Thyroid gland (tissue), 4 donors: Measurements from ENCODE around the gene ITGB1. TPM values are rescaled to one million over a fixed set of nuclear protein-coding genes. Genes with fewer than 3 reads are reported as not detected.

ENCODE experiments used
- DNase-seq, 2 donors: peaks; one replicate each; pipeline ENCODE4 v3.0.0-alpha.2; 2019
- H3K27ac ChIP-seq, 3 donors: fragments of 200-600 bp; sonication (generic); 1 replicate in 2 of 3; 2 replicates in 1 of 3; pipeline ENCODE4 v1.5.1; 2016 to 2019; ENCODE audit warnings: mild to moderate bottlenecking in 1 of 3, moderate library complexity in 1 of 3
- H3K27me3 ChIP-seq: fragments of 200-600 bp; sonication (generic); one replicate; pipeline ENCODE4 v1.5.1; 2019
- H3K36me3 ChIP-seq, 2 donors: fragments of 200-600 bp; sonication (generic); one replicate each; pipeline ENCODE4 v1.5.1; 2016 to 2019
- H3K4me1 ChIP-seq, 2 donors: fragments of 200-600 bp; sonication (generic); one replicate each; pipeline ENCODE4 v1.5.1; 2017 to 2019
- H3K4me3 ChIP-seq, 3 donors: fragments of 200-600 bp; sonication (generic); replicated peaks in 1 of 3; 1 replicate in 2 of 3; 2 replicates in 1 of 3; pipeline ENCODE4 v1.5.1; 2016; ENCODE audit warnings: mild to moderate bottlenecking in 1 of 3
- H3K9me3 ChIP-seq: fragments of 200-600 bp; sonication (generic); one replicate; pipeline ENCODE4 v1.5.1; 2017
- POLR2A ChIP-seq, 2 donors: fragments of 450-650 bp; IDR thresholded peaks; one replicate each; pipeline ENCODE4 v1.6.1; 2017; ENCODE audit warnings: antibody characterized with exemption in 2 of 2, mild to moderate bottlenecking in 2 of 2, moderate library complexity in 1 of 2
- WGBS, 2 donors: methylation state at CpG; one replicate each; pipeline ENCODE4 v1.1.5; 2017; 5-methylcytosine and 5-hydroxymethylcytosine counted together
- intact Hi-C: fragments of 100-400 bp; cut with DNase I; formaldehyde crosslinking; loops from one replicate; pipeline ENCODE4 v1.15.1; 2023
- total RNA-seq, 4 donors: library from RNA; depleted of rRNA; stranded (reverse); fragments of >200 nt; gene quantifications; one replicate each; pipeline ENCODE4 v1.2.3, GENCODE V29; 2016
- TF ChIP-seq, protein P1 (sequence below), 6 experiments: fragments of 200-600 bp in 3 of 6; fragments of 450-650 bp in 3 of 6; sonication (generic) in 3 of 6; IDR thresholded peaks; one replicate each; pipeline ENCODE4 v1.5.1; 2016 to 2019; ENCODE audit warnings: antibody characterized with exemption in 6 of 6, mild to moderate bottlenecking in 2 of 6, inconsistent platforms in 1 of 6, moderate library complexity in 1 of 6

Gene ITGB1
- total RNA-seq, 4 donors from 2014 or later, result 264 to 699 (median 417) TPM

DNA sequence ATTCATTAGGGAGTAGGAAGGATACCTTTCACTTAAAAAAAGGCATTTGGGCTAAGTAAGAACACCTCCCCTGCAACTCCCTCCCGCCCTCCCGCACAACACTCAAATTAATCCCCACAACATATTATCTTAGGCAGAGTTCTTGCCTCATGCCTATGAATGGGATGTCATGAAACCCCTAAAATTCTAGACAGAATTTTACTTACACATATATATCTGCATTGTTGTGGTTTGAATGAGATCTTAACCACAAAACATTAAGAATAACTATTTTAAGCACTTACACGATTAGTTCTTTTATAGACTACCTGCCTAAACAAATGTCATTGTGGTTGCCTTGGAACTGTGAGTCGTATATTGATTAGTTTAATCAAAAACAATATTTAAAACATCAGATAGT lies 4.5 kb upstream of the ITGB1 start:
- intact Hi-C loops, result no loop called here
- Histone ChIP-seq H3K27ac (peak overlapping the region; percentile 76 to 89 (median 87)), H3K9me3 (no peaks in the 10 kb centered on the region), H3K27me3 (no peaks in the 10 kb centered on the region), H3K36me3 (no peaks in the 10 kb centered on the region), H3K4me1 (peaks cover 20 to 26% of the 10 kb centered on the region in 2 donors), H3K4me3 (no peak overlapping the region)
- no peak for TF ChIP-seq POLR2A (IDR thresholded peaks at IDR 0.05)
- TF ChIP-seq, protein P1, sequence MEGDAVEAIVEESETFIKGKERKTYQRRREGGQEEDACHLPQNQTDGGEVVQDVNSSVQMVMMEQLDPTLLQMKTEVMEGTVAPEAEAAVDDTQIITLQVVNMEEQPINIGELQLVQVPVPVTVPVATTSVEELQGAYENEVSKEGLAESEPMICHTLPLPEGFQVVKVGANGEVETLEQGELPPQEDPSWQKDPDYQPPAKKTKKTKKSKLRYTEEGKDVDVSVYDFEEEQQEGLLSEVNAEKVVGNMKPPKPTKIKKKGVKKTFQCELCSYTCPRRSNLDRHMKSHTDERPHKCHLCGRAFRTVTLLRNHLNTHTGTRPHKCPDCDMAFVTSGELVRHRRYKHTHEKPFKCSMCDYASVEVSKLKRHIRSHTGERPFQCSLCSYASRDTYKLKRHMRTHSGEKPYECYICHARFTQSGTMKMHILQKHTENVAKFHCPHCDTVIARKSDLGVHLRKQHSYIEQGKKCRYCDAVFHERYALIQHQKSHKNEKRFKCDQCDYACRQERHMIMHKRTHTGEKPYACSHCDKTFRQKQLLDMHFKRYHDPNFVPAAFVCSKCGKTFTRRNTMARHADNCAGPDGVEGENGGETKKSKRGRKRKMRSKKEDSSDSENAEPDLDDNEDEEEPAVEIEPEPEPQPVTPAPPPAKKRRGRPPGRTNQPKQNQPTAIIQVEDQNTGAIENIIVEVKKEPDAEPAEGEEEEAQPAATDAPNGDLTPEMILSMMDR (IDR thresholded peaks at IDR 0.05), result no peak
- DNase-seq, result no peak
- 76 to 80% methylated on average over 4 of the region's 4 CpGs for whole genome bisulfite sequencing, 2 donors

DNA sequence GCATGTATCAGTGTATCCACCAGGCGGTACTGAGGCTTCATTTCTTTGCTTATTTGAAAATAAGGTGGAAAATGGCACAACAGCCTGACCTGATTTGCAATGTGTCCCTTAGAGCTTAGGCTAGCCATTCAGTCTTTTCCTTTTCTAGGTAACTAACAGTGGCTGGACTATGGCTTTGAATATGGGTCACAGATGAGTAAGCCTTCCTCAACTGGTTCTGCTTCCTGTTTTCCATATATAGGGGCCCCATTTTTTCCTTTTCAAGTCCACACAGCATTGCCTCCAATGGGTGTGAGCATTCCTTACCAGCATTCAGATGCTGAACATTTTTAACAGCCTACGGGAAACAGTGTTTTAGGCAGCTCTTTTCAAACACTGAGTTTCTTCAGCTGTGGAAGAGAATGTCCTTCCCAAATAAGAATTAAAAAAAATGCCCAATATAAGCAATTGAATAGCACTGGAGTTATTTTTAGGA lies 3.9 kb upstream of the ITGB1 start:
- DNase-seq, result no peak
- Histone ChIP-seq H3K4me3 (no peak overlapping the region), H3K27ac (peak overlapping the region; percentile 76 to 89 (median 87)), H3K4me1 (peaks cover 20 to 26% of the 10 kb centered on the region in 2 donors), H3K27me3 (no peaks in the 10 kb centered on the region), H3K9me3 (no peaks in the 10 kb centered on the region), H3K36me3 (no peaks in the 10 kb centered on the region)
- intact Hi-C loops, result no loop called here
- peak in 1 of 2 donors; percentile 34 for TF ChIP-seq POLR2A (IDR thresholded peaks at IDR 0.05)
- TF ChIP-seq, protein P1 (IDR thresholded peaks at IDR 0.05), result no peak
- WGBS, 2 donors, result 36 to 49% methylated on average over 2 of the region's 2 CpGs

DNA sequence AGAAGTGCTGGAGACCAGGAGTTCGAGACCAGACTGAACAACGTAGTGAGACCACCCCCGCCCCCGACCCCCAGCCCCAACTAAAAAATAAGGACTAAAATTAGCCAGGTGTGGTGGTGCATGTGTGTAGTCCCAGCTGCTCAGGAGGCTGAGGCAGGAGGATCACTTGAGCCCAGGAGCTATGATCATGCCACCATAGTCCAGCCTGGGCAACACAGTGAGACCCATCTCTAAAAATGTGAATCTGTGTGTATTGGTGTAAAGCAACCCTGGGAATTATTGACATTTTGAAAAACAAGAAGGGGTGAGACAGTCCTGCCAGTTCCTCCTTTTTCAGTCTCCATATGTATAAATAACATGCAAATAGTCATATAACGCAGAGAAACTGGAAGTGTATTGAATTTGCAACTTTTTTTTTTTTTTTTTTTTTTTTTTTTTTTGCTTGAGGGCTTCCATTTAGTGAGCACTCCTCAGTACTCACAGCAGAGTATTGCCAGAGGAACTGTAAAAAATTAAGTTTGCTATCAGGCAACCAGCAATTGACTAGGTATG lies 3.4 kb upstream of the ITGB1 start:
- intact Hi-C loops, result no loop called here
- Histone ChIP-seq H3K27me3 (no peaks in the 10 kb centered on the region), H3K36me3 (no peaks in the 10 kb centered on the region), H3K4me3 (no peak overlapping the region), H3K27ac (peak overlapping the region; percentile 76 to 89 (median 87)), H3K4me1 (peaks cover 25 to 26% of the 10 kb centered on the region in 2 donors), H3K9me3 (no peaks in the 10 kb centered on the region)
- DNase-seq, result no peak
- 91 to 93% methylated on average over 5 of the region's 5 CpGs for WGBS, 2 donors
- TF ChIP-seq POLR2A (IDR thresholded peaks at IDR 0.05), result no peak
- TF ChIP-seq, protein P1 (IDR thresholded peaks at IDR 0.05), result no peak

DNA sequence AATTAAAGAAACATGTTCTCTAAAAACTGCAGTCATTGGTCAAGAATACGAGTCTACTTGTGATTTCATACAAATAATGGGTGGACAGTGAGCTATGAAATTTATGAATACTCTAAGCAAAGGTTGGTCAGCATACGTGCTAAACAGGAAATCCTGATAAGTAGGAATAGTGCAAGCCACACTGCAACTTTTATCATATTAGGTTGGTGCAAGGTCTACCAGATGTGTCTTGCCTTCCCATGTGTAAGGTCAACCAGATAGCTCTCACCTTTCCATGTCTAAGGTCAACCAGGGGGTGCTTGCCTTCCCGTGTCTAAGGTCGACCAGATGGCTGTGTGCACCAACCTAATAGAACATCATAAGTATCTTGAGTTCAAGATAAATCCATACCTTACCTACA lies 2.0 kb upstream of the ITGB1 start:
- Histone ChIP-seq H3K27ac (no peak overlapping the region), H3K36me3 (no peaks in the 10 kb centered on the region), H3K27me3 (no peaks in the 10 kb centered on the region), H3K4me1 (peaks cover 28 to 38% of the 10 kb centered on the region in 2 donors), H3K9me3 (no peaks in the 10 kb centered on the region), H3K4me3 (no peak overlapping the region)
- intact Hi-C loops, result no loop called here
- WGBS, 2 donors, result 81 to 83% methylated on average over 4 of the region's 4 CpGs
- no peak for TF ChIP-seq POLR2A (IDR thresholded peaks at IDR 0.05)
- TF ChIP-seq, protein P1 (IDR thresholded peaks at IDR 0.05), result no peak
- DNase-seq, result no peak

DNA sequence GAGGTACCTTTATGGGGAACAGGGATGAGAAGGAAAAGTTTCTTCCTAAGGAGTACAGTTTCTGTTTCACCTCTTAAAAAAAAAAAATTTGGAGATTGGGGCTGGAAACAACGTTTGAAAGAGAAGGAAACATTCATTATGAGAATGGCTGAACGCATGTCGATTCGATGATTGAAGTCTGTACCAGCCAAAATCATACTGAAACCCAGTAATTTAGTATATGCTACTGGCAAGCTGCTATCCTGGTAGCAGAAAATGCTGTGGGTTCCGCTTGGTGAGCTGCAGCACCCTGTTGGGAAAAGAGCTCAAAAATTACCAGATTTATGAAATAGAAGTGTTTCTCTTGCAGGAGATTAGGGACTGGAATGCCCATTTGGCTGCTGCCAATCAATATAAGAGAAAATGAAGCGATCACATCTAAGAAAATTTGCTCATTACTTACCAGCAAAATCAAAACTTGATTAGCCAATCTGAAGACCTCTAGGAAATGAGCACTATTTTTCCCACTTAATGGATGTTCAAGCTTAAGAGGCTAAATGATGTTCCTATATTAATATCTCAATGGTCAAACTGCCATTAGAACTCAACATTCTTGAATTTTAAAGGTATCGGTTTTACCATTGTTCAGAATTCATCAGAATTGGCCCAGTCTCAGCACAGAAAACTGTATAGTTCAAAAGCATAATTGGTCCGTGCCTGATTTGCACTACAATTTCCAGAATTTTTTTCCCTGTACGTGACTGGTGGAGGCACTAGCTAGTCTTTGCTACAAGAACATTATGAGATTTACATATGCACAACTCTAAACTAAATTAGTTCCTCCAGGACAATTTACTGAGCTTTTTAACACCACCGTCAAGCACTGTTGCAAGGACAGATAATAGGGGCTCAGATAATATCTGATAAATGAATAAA lies 1.2 kb upstream of the ITGB1 start:
- TF ChIP-seq POLR2A (IDR thresholded peaks at IDR 0.05), result no peak
- TF ChIP-seq, protein P1 (IDR thresholded peaks at IDR 0.05), result no peak
- H3K4me1 ChIP-seq, result peaks cover 35 to 46% of the 10 kb centered on the region in 2 donors
- H3K27ac ChIP-seq, result peak overlapping the region; percentile 71 to 96 (median 95)
- DNase-seq, result no peak
- intact Hi-C loops, result no loop called here
- H3K4me3 ChIP-seq, result peak overlapping the region; percentile 23 to 96 (median 82)
- no peaks in the 10 kb centered on the region for H3K9me3 ChIP-seq
- H3K36me3 ChIP-seq, result no peaks in the 10 kb centered on the region
- no peaks in the 10 kb centered on the region for H3K27me3 ChIP-seq
- 36 to 42% methylated on average over 10 of the region's 10 CpGs for WGBS, 2 donors
